Subcutaneous adipose tissue (tissue), 4 donors: Measurements from ENCODE around the gene BBOX1. TPM values are rescaled to one million over a fixed set of nuclear protein-coding genes. Genes with fewer than 3 reads are reported as not detected.

Experiments used
- CTCF ChIP-seq: fragments of 450-650 bp; IDR thresholded peaks from one replicate; pipeline ENCODE4 v1.5.1; 2016; ENCODE audit warnings: low read depth, mild to moderate bottlenecking, control low read depth, antibody characterized with exemption, moderate library complexity
- total RNA-seq, 4 donors: library from RNA; depleted of rRNA; stranded (reverse); fragments of >200 nt; gene quantifications; one replicate each; pipeline ENCODE4 v1.1.0, GENCODE V29; 2016

Gene BBOX1
- total RNA-seq, 4 donors from 2014 or later = not detected

GRCh38 chr11:27158456-27159334 lies 118.1 kb downstream of the BBOX1 start:
- TF ChIP-seq CTCF = no peak

- TF ChIP-seq CTCF = no peak
Measured at GRCh38 chr11:27159335-27159679, 118.7 kb downstream of the BBOX1 start.

DNA sequence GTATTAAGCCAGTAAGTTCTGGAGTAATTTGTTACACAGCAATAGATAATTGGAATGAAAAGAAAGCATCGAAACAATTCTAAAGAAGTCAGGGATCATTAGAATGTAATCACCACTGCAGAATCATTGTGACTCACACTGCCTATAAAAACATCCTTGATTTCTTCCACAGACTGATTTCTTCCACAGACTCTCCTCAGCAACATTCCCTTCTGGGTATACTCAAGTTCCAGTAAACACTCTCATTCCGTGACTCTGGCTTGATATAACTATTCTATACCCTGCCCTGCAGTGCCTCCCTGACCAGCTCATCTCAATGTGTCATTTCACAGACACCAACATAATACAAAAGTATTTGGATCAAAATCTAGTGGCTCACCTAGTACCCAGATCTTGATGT lies 120.5 kb downstream of the BBOX1 start:
- no peak for TF ChIP-seq CTCF

DNA sequence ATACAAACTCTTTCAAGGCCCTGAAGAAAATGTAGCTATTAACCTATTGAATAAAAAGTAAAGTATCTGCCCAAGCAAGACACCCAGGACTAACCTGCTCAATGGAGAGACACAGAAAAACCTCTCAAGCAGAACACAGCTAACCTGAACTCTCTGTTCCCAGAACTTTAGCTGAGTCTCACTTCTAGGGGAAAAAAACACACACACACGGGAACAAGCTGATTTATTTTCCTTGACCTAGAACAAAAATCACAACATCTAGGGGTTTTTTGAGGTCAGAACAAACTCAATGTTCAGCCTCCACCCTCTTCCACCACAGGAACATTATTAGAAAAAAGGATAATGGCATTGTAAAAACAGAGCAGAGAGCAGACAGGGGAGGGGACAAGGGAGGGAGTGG lies 121.6 kb downstream of the BBOX1 start:
- no peak for TF ChIP-seq CTCF

- no peak for TF ChIP-seq CTCF
Measured at GRCh38 chr11:27166130-27166529, 125.5 kb downstream of the BBOX1 start.

GRCh38 chr11:27171376-27171958 lies 130.9 kb downstream of the BBOX1 start:
- no peak for TF ChIP-seq CTCF

DNA sequence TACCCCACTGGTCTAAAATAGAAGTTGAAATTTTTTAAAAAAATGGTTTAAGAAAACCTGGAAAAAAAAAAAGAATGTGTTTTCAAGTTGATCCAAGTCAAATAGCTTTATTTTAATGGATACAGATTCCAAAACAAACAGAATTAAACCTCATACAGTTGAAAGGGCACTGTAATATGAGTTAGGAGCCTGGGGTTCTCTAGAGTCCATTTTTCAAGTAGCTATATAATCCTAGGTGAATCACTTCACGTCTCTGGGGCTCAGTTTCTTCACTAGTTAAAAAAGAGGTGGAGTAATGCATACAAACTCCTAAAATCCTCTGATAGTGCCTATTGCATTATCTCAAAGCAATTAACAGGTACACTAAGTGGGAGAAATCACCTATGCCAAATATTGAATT lies 132.9 kb downstream of the BBOX1 start:
- no peak for TF ChIP-seq CTCF
